CD14-positive monocyte (primary cell): Measurements from ENCODE around the gene COL15A1. TPM values are rescaled to one million over a fixed set of nuclear protein-coding genes. Genes with fewer than 3 reads are reported as not detected.

Experiments
- DNase-seq, 3 donors: peaks; one replicate each; pipeline ENCODE4 v3.0.0-alpha.2; 2011 to 2022
- H2AFZ ChIP-seq: 2 replicates; pipeline ENCODE4 v1.6.0; 2012; ENCODE audit warnings: mild to moderate bottlenecking, low read depth, low read length, inconsistent platforms; ENCODE audit not compliant: insufficient read depth, poor library complexity, severe bottlenecking
- H3K27ac ChIP-seq, 2 donors: 1 replicate in 1 of 2; 2 replicates in 1 of 2; pipeline ENCODE4 v1.5.1; 2012 to 2013; ENCODE audit warnings: low read length in 2 of 2, control low read depth in 1 of 2, inconsistent platforms in 1 of 2, low read depth in 1 of 2, mild to moderate bottlenecking in 1 of 2
- H3K27me3 ChIP-seq, 2 donors: one replicate each; pipeline versions ENCODE4 v1.6.0 to v1.6.1; 2011 to 2013; ENCODE audit warnings: low read length in 2 of 2; ENCODE audit not compliant: control insufficient read depth in 2 of 2, insufficient read depth in 2 of 2
- H3K36me3 ChIP-seq, 2 donors: replicated peaks in 1 of 2; 1 replicate in 1 of 2; 2 replicates in 1 of 2; pipeline versions ENCODE4 v1.5.1 to v1.6.1; 2012 to 2013; ENCODE audit warnings: low read length in 2 of 2, control low read depth in 1 of 2, inconsistent platforms in 1 of 2, mild to moderate bottlenecking in 1 of 2; ENCODE audit not compliant: insufficient read depth in 2 of 2, control insufficient read depth in 1 of 2
- H3K4me1 ChIP-seq, 2 donors: 1 replicate in 1 of 2; 2 replicates in 1 of 2; pipeline versions ENCODE4 v1.5.1 to v1.6.1; 2012 to 2013; ENCODE audit warnings: low read length in 2 of 2, control low read depth in 1 of 2, inconsistent platforms in 1 of 2, mild to moderate bottlenecking in 1 of 2, moderate library complexity in 1 of 2; ENCODE audit not compliant: insufficient read depth in 2 of 2, control insufficient read depth in 1 of 2
- H3K4me2 ChIP-seq: replicated peaks from 2 replicates; pipeline ENCODE3; 2012; ENCODE audit warnings: low read length, moderate library complexity, mild to moderate bottlenecking; ENCODE audit not compliant: poor library complexity, severe bottlenecking; ENCODE audit errors: extremely low read depth
- H3K4me3 ChIP-seq, 3 experiments: fragments of 200-600 bp in 1 of 3; sonication (generic) in 1 of 3; replicated peaks in 1 of 3; 1 replicate in 2 of 3; 2 replicates in 1 of 3; pipeline ENCODE4 v1.5.1; 2011 to 2013; ENCODE audit warnings: low read length in 3 of 3, mild to moderate bottlenecking in 3 of 3, control low read depth in 2 of 3, low read depth in 2 of 3, inconsistent platforms in 1 of 3, moderate library complexity in 1 of 3
- H3K79me2 ChIP-seq: 2 replicates; pipeline ENCODE4 v1.6.0; 2012; ENCODE audit warnings: mild to moderate bottlenecking, control low read depth, inconsistent platforms, low read length, moderate library complexity; ENCODE audit not compliant: insufficient read depth
- H3K9ac ChIP-seq: 2 replicates; pipeline ENCODE4 v1.6.0; 2017; ENCODE audit warnings: low read length, mild to moderate bottlenecking; ENCODE audit not compliant: insufficient read depth, poor library complexity, severe bottlenecking
- H3K9me3 ChIP-seq, 2 donors: replicated peaks in 1 of 2; 1 replicate in 1 of 2; 2 replicates in 1 of 2; pipeline versions ENCODE4 v1.5.1 to v1.6.1; 2012 to 2013; ENCODE audit warnings: low read length in 2 of 2, control low read depth in 1 of 2; ENCODE audit not compliant: control insufficient read depth in 1 of 2, insufficient read depth in 1 of 2
- H4K20me1 ChIP-seq: 2 replicates; pipeline ENCODE4 v1.6.0; 2012; ENCODE audit warnings: mild to moderate bottlenecking, low read length, control low read depth, moderate library complexity; ENCODE audit not compliant: insufficient read depth
- H3K27ac Mint-ChIP-seq, 7 donors: one replicate each; pipeline ENCODE4 v1.8.0; 2020; ENCODE audit warnings: mild to moderate bottlenecking in 7 of 7, mixed read lengths in 7 of 7, moderate library complexity in 6 of 7, inconsistent platforms in 2 of 7
- H3K27me3 Mint-ChIP-seq, 3 donors: one replicate each; pipeline ENCODE4 v1.8.0; 2021 to 2022; ENCODE audit warnings: low read depth in 3 of 3, mild to moderate bottlenecking in 3 of 3, mixed read lengths in 3 of 3, moderate library complexity in 3 of 3, inconsistent platforms in 1 of 3
- H3K36me3 Mint-ChIP-seq, 2 donors: one replicate each; pipeline ENCODE4 v1.8.0; 2020; ENCODE audit warnings: mixed read lengths in 2 of 2, inconsistent platforms in 1 of 2, mild to moderate bottlenecking in 1 of 2
- H3K4me1 Mint-ChIP-seq: one replicate; pipeline ENCODE4 v1.8.0; 2020; ENCODE audit warnings: mild to moderate bottlenecking, mixed read lengths
- H3K4me3 Mint-ChIP-seq, 2 donors: one replicate each; pipeline ENCODE4 v1.8.0; 2020; ENCODE audit warnings: mild to moderate bottlenecking in 2 of 2, mixed read lengths in 2 of 2, moderate library complexity in 1 of 2
- H3K9me3 Mint-ChIP-seq, 7 donors: one replicate each; pipeline ENCODE4 v1.8.0; 2020 to 2022; ENCODE audit warnings: mixed read lengths in 7 of 7, mild to moderate bottlenecking in 6 of 7, moderate library complexity in 6 of 7, inconsistent platforms in 2 of 7
- CTCF ChIP-seq: fragments of 200-600 bp; IDR thresholded peaks from one replicate; pipeline ENCODE4 v1.8.0; 2022; ENCODE audit warnings: antibody characterized with exemption, mild to moderate bottlenecking
- WGBS: methylation state at CpG from one replicate; pipeline ENCODE4 v1.1.5; 2013; ENCODE audit warnings: missing lambda C conversion rate; ENCODE audit not compliant: insufficient coverage; 5-methylcytosine and 5-hydroxymethylcytosine counted together
- intact Hi-C, 2 donors: fragments of 100-400 bp; cut with micrococcal nuclease; formaldehyde crosslinking; loops; one replicate each; pipeline versions ENCODE4 v1.15.0 to v1.15.1; 2023
- polyA plus RNA-seq, 3 donors: library from polyadenylated mRNA; depleted of rRNA in 1 of 3; unstranded in 2 of 3; stranded (reverse) in 1 of 3; fragments of 300-500 nt in 2 of 3; fragments of >200 nt in 1 of 3; fragmentation: Illumina TruSeq in 2 of 3; gene quantifications; 1 replicate in 2 of 3; 2 replicates in 1 of 3; pipeline ENCODE4 v1.2.3, GENCODE V29; 2012 to 2021

The COL15A1 gene
- polyA plus RNA-seq, 3 donors: 0.03 to 0.14 (median 0.11) TPM

DNA sequence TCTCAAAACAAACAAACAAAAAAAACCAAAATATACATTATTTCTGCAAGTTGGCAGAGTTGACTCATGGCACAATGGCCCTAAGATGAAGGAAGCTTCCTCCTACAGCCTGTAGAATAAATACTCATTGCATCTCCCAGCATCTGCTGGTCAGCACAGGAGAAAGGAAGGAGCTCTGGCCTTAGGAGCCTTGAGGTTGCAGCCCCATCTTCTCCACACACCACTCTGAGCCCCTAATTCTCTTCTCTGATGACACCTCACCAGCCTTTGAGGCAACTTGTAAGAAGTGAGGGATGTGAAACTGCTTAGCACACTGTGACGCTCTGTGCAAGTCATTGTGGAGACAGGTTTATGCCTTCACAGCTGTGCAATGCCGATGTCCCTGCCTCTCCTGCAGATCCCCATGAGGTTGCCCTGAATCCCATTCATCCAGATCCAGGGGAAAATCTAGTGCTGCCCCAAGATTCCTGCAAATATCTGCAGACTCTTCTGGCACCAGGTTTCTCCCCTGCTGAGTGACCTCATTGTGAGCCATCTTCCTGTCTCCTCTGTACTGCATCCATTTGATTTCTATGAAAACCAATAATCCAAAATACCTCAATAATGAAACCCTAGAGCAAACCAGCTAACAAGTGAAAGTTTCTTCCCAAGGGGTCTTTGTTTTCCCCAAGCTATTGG, 95.9 kb downstream of the COL15A1 start:
- no peak overlapping the region for H3K4me3 ChIP-seq
- peaks cover 59 to 61% (median 59%) of the 10 kb centered on the region in 3 donors for H3K27me3 Mint-ChIP-seq
- H3K4me2 ChIP-seq: peak overlapping the region; percentile 7
- peaks cover 34 to 38% of the 10 kb centered on the region in 2 donors for H3K4me1 ChIP-seq
- H3K9me3 ChIP-seq: peaks cover 11 to 13% of the 10 kb centered on the region in 2 donors
- WGBS: 0% methylated on average over 1 of the region's 2 CpGs
- H3K36me3 Mint-ChIP-seq: peaks cover 22 to 36% of the 10 kb centered on the region in 2 donors
- H3K27me3 ChIP-seq: peaks cover 40 to 53% of the 10 kb centered on the region in 2 donors
- H3K4me3 Mint-ChIP-seq: peak overlapping the region; percentile 37 to 67
- H4K20me1 ChIP-seq: no peaks in the 10 kb centered on the region
- no peak for TF ChIP-seq CTCF
- no peak overlapping the region for H2AFZ ChIP-seq
- H3K9ac ChIP-seq: no peak overlapping the region
- H3K4me1 Mint-ChIP-seq: peaks cover 46% of the 10 kb centered on the region
- no peaks in the 10 kb centered on the region for H3K36me3 ChIP-seq
- intact Hi-C loops: loop anchor here in 1 of 2 donors (2.0 kb wide), 1 partner anchor 19 kb away; no protein-coding TSS in a partner anchor
- H3K27ac Mint-ChIP-seq: peak overlapping the region; percentile 87 to 94 (median 91)
- DNase-seq: peak; percentile 76 to 85 (median 80)
- peaks cover 7 to 13% (median 10%) of the 10 kb centered on the region in 7 donors for H3K9me3 Mint-ChIP-seq
- H3K79me2 ChIP-seq: no peaks in the 10 kb centered on the region
- H3K27ac ChIP-seq: peak overlapping the region in 1 of 2 donors; percentile 76

DNA sequence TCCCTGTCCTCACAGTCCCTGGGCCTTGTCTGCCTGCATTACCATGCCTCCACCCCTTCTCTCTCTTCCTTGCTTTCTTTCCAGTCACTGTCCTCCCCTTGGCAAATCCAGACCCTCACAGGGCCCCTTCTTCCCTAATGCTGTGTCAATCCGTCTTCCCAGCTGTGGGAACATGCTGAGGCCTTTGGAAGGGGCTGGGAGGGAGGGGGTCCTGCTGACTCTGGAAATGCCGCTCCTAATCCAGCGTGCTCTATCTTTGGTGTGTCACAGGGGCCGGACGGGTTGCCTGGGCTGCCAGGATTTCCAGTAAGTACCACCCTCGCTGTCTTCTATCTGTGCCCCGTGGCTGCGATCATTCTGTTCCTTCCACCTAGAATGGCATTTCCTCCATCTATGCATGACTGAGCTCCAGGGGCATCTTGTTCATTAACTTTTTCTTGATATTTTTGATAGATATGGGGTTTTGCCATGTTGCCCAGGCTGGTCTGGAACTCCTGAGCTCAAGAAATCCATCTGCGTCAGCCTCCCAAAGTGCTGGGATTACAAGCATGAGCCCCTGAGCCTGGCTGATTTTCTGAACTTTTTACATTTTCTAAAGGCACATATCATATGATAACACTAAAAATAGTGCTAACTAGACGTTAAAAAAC, 96.7 kb downstream of the COL15A1 start:
- peaks cover 59 to 66% (median 63%) of the 10 kb centered on the region in 3 donors for H3K27me3 Mint-ChIP-seq
- intact Hi-C loops: no loop called here
- H3K27ac Mint-ChIP-seq: peak overlapping the region; percentile 87 to 94 (median 92)
- no peak for DNase-seq
- Histone ChIP-seq H3K9me3 (peaks cover 18 to 20% of the 10 kb centered on the region in 2 donors), H3K79me2 (no peaks in the 10 kb centered on the region), H3K27me3 (peaks cover 47 to 54% of the 10 kb centered on the region in 2 donors), H3K4me3 (peak overlapping the region in 1 of 3 experiments; percentile 35), H3K4me1 (peaks cover 34 to 38% of the 10 kb centered on the region in 2 donors), H4K20me1 (no peaks in the 10 kb centered on the region), H2AFZ (no peak overlapping the region), H3K9ac (peak overlapping the region; percentile 16), H3K36me3 (no peaks in the 10 kb centered on the region), H3K27ac (peak overlapping the region; percentile 74 to 76), H3K4me2 (peak overlapping the region; percentile 37)
- H3K9me3 Mint-ChIP-seq: peaks cover 12 to 20% (median 16%) of the 10 kb centered on the region in 7 donors
- H3K4me3 Mint-ChIP-seq: peak overlapping the region in 1 of 2 donors; percentile 67
- H3K36me3 Mint-ChIP-seq: peaks cover 28 to 41% of the 10 kb centered on the region in 2 donors
- H3K4me1 Mint-ChIP-seq: peaks cover 43% of the 10 kb centered on the region
- 100% methylated on average over 1 of the region's 10 CpGs for WGBS
- no peak for TF ChIP-seq CTCF
